T-helper 1 cell (primary cell): Measurements from ENCODE around the gene MT2A.
A peak's percentile ranks its signal among the peaks of the same experiment; 100 is the strongest.

Experiments
- DNase-seq, 5 donors: peaks; one replicate each; pipeline ENCODE4 v3.0.0-alpha.2; 2012 to 2020

MT2A gene

DNA sequence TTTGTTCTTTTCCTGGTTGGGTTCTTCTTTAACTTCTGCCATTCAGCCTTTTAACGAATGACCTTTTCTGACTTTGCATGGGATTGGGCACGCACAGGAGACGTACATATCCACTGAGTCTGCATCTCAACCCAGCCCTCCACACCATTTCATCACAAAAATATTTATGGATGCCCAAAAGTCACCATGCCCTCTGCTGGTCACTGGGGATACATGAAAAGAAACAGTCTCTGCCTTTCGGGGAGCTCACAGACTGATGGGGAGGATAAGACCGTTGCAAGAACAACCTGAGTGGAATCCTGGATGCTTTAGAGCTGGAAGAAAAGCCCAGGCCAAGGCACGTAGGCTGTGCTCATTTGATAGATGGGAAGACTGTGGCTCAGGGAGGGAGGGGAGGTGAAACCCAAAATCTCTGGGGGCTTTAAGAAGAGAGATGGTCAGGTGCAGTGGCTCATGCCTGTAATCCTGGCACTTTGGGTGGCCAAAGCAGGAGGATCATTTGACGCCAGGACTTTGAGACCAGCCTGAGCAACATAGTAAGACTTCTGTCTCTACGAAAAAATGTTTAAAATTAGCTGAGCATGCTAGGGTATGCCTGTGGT, 7.9 kb upstream of the MT2A start:
- DNase-seq, result peak in 1 of 5 donors; percentile 27

DNA sequence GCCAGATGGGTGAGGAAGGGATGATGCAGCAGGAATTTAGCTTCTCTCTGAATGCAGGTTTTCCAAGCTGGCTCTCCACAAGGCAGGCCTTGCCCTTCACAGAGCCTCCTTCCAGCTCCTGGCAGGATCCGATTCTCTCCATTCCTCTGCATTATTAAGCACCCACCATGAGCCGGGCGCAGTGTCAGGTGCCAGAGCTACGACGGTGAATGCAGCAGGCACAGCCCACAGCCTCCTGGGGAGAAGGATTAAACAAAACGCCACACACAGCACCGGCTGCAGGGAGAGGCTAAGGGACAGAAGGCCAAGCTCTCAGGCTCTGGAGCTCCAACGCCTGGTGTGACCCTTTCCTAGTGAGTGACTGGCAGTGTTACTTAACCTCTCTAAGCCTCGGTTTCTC, 7.1 kb upstream of the MT2A start:
- DNase-seq, result no peak

DNA sequence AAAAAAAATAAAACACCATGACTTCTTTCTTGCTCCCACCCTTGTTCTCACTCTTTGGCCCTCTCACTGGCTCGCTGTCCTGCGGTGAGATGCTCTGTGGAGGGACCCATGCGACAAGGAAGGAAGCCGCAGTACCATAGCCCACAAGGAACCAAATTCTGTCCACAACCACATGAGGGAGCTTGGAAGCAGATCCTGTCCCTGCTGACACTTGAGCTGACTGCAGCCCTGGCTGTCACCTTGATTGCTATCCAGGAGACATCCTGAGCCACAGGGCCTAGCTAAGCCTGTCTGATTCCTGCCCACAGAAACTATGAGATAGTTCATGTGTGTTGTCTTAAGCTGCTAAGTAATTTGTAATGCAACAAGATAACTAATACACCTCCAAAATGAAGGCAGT, 4.8 kb upstream of the MT2A start:
- DNase-seq, result peak in 1 of 5 donors; percentile 23

DNA sequence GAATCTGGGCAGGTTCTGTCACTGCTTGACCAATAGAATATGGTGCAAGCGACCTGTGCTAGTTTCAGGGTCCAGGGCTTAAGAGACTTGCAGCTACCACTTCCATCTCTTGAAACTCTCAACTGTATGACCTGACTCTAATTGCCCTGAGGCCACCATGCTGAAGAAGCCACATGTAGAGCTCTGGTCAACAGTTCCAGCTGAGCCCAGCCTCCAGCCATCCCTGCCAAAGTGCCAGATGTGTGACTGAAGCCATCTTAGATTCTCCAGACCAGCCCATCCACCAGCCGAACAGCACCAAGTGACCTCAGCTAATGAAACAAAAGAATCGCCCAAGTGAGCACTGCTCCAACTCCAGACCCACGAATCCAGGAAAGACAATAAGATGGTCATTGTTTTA, 3.4 kb upstream of the MT2A start:
- no peak for DNase-seq

DNA sequence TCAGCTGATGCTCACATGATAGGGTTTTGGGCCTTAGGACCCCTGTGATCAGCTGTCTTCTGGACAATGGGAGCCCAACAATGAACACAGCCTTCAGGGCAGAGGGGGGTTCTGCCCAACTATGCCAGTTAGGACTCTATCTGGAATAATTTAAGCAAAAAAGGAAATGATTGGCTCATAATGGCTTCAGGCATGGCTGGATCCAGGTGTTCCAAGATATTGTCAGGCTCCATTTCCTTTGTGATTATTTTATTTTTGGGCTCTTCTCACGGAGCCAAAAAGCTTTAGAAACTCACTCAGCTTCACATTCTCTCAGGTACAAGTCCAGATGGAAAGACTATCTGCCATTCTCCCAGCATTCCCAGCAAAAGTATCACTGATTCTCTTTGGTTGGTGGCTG, 2.9 kb upstream of the MT2A start:
- DNase-seq, result no peak

DNA sequence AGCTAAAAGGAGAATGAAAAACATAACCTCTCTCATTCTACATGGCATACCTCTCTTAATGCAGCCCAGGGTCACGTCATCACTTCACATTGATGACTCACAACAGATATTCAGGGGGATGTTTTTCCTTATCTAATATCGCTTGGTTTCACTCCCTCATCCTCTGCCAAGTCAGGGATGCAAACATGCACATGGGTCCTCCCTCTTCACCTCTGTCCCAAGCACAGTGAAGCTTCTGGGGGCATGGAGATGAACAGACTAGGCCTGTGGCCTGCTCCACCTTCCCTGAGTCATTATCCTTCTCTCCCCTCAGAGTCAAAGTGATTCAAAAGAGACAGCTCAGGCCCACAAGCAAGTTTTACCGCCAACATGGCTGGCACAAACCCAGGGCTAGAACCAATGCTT, 2.3 kb upstream of the MT2A start:
- DNase-seq, result no peak

DNA sequence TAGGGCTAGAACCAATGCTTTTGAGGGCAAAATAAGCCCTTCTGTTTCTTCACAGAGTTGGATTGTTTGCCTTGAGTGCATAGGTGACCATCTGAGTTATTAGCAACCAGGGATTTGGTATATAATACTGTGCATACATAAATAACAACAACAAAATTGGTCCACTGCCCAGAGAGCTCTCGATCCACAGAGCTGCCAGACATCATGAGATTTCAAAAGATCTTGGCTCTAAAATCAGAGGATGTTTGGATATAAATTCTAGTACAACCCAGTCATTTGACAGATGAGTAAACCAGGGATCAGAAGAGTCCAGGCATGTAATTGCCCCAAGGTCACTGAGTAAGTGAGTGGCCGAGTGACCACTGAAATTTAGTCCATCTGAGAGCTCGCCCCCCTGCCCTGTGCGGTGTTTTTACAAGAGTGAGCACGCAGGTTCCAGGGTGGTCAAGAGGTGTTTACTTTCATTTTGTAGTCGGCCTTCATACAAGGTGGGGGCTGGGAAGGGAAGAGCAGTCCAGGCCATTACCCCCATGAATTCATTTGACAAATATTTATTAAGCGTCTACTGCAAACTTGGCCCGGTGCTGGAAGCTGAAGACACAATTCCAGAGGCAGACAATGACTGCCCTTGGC, 1.8 kb upstream of the MT2A start:
- DNase-seq, result no peak

DNA sequence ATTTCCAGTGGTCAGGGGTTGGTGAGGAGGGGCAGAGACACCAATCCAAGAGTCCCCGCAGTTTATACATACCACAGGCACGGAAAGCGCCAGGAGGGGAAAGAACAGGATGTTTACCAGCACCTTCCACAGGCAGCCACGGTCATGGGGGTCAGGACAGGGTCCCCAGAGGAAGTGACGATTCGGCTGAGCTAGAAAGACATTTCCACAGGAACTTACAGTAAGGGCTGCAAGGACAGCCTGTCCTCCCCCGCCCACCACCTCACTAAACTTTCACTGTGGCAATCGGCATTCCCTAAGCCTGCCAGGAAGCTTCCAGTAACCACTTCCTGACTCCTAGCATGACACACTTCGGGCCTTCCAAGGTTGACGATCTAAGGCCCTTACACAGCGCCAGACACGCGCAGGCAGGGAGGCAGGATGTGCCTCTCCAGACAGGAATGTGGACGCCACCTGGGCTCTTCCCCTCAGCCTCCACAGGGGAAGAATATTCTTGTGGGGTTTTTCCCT, 1.2 kb upstream of the MT2A start:
- no peak for DNase-seq

DNA sequence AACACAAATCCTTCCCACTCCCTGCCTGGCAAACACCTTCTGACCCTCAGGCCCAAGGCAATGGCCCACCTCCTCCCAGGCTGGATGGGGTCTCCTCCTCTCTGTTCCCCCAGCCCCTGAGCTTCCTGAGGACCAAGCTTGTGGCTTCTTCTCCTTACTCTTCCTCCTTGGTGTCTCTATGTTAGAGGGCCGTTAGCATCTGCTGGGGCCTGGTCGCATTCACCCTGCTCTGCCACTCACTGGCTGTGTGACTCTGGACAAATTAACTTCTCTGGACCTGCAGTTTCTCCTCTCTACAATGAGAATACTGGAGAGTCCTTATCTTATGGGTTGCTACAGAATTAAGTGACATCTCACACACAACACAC, 725 bp upstream of the MT2A start:
- DNase-seq, result no peak

DNA sequence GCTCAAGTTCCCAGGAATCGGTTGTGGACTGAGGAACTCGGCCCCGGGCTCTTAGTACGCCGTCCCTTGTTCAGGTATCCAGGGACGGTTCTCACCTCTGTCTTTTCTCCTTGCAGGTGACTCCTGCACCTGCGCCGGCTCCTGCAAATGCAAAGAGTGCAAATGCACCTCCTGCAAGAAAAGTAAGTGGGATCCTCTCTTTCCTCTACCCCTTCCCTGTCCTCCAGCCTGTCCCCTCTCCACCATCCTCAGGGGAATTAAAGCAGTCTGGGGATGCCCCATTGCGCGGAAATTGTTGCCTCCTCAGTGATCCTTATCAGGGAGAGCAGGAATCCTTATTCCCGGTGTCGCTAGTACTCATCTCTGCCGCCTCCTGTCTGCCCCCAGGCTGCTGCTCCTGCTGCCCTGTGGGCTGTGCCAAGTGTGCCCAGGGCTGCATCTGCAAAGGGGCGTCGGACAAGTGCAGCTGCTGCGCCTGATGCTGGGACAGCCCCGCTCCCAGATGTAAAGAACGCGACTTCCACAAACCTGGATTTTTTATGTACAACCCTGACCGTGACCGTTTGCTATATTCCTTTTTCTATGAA, 585 bp downstream of the MT2A start:
- DNase-seq, result no peak

DNA sequence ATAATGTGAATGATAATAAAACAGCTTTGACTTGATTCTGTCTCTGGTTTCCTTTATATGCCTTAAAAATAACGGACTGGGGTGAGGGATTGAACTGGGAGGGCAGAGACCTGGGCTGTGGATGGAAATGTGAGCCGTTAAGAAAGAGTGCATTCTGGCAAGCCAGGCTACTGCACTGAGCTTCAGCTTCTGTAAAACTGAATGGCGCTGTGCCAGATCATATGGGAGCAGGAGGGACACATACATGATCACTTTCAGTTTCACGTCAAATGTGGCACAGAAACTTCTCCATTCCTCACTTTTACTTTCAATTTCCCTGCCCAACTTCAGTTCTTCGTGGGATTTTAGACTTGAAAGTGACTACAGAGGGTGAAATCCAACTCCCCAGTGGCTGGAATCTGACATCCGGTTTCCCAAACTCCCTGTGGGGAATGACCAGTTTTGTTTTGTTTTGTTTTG, 1.1 kb downstream of the MT2A start:
- DNase-seq, result peak; percentile 41 to 83 (median 64)

DNA sequence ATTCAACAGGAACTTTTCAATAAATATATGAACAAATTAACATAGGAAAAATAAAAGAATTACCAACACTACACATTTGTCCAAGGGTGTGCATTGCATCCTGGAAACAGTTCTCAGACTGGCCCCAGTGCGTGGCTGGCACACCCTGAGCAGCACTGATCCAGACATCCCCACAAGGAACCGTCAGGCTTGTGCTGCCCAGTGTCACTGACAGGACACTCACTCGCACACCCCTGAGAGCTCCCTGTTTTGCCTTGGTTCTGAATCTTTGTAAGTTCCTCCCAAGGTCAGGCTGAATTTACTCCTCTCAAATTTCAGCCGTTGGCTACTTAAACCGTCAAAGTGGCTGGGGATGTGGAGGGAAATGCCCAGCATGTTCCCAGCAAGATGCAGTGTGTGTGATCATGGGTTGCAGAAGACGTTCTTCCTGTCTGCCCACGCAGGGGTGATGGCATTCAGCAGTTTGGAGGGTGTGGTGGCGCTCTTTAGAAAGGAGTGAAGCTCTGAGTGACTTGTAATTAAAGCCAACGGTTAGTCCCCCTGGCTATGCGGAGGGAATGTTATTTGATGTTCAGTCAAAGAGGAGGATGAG, 1.7 kb downstream of the MT2A start:
- peak; percentile 19 to 70 (median 58) for DNase-seq

DNA sequence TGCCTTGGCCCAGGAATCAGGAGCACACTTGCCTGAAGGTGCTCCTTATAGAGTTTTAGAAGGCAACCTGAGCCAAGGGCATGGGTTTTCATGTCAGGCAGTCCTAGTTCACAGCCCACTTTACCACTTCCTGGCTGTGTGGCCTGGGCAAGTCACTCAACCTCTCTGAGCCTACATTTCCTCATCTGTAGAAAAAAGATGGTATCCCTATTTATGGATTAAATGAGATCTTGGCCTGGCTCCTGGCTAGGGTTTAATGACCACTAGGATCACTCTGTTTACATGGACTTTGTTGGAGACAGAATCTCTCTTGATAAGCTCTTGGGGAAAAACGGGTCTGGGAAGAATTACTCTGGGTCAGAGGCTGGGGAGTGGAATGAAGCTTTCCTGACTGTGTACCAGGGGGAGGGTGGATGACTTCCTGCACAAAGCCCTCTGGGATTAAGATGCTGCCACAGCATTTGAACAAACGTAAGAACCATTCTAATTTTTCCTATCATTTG, 2.3 kb downstream of the MT2A start:
- DNase-seq, result no peak

DNA sequence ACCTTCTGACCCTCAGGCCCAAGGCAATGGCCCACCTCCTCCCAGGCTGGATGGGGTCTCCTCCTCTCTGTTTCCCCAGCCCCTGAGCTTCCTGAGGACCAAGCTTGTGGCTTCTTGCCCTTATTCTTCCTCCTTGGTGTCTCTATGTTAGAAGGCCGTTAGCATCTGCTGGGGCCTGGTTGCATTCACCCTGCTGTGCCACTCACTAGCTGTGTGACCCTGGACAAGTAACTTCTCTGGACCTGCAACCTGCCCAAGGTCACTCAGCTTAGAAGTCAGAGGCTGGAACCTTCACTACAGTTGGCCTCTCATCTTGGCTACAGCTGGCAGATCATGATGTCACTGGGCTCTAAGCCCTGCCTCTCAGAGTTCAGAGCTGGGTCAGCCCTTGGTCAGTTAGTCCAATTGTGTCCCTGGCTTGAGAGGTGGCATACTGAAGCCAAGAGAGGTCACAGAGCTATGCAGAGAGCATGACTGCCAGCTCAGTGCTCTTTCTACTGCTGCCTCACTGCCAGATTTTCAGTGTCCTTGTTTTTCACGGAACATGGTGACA, 3.0 kb downstream of the MT2A start:
- DNase-seq, result no peak

DNA sequence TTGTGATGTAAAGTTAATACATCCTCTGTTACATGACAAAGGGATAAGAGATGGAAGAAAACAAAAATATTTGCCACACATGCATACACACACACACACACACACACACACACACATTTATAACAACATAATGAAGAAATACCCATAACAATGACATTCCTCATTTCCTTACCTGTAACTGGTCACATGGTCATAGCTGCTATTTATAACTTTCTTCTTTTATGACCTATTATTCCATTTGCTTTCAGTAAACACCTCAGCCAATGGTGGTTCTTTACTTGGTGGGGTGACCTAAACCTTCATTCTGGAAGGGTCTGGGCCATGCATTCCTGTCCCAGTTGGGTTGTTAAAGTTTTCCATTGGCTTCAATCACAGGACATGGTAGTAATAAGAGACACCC, 5.3 kb downstream of the MT2A start:
- DNase-seq, result no peak

DNA sequence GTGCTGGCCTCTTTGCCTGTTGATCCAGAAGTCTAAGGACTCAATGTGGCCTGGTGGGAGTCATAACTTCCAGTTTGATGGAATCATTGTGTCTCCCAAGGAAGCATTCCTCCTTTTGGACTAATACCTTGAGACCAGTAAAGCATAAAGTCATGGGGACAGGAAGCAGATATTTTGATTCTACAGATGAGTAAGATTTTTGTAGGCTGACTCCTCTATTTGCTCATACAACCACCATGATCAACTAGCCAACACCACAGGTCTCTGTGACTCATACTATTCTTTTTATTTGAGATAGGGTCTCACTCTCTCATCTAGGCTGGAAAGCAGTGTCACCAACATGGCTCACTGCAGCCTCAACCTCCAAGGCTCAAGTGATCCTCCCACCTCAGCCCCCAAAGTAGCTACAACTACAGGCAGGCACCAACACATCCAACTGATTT, 6.2 kb downstream of the MT2A start:
- DNase-seq, result peak in 1 of 5 donors; percentile 63

DNA sequence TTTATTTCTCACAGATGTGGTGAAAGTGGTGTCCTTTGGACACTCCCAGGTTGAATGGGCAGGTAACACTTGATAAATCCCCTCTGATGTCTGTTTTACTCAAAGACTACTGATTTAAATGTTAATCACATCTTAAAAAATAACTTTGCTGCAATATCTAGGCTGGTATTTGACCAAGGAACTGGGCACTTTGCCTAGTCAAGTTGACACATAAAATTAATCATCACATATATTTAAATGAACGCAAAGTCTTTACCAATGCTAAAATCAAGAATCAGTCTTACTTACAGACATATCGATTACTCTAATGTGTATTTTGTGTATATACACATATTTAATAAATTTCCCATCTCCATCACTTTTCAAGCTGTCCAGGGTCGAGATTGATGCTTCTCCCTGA, 7.0 kb downstream of the MT2A start:
- no peak for DNase-seq

DNA sequence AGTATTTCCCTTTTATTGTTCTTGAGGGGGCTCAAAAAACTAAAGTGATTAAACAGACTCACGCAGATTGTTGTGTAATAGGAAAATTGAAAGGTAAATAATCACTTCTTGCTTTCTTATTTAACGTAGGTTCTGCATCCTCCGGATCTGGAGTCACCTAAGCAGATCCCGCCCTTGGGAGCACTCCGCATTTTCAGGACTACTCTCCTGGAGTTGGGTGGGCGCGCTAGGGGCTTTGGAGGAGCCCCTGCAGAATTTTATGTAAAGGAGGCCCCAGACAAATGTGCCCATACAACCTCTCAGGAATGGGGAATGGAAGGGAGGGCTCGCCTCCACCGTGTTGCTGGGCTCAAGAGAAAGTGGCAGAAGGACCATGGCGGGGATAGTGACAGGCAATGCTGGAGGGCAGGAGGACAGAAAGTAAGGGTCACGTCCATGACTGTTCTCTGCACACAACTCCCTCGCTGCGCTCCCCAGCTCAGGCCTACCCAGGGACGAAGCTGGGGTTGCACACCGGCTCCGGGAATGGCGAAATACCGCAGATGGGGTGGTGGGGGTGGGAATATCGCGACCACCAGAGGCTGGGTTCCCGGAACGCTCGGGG, 8.3 kb downstream of the MT2A start:
- no peak for DNase-seq

DNA sequence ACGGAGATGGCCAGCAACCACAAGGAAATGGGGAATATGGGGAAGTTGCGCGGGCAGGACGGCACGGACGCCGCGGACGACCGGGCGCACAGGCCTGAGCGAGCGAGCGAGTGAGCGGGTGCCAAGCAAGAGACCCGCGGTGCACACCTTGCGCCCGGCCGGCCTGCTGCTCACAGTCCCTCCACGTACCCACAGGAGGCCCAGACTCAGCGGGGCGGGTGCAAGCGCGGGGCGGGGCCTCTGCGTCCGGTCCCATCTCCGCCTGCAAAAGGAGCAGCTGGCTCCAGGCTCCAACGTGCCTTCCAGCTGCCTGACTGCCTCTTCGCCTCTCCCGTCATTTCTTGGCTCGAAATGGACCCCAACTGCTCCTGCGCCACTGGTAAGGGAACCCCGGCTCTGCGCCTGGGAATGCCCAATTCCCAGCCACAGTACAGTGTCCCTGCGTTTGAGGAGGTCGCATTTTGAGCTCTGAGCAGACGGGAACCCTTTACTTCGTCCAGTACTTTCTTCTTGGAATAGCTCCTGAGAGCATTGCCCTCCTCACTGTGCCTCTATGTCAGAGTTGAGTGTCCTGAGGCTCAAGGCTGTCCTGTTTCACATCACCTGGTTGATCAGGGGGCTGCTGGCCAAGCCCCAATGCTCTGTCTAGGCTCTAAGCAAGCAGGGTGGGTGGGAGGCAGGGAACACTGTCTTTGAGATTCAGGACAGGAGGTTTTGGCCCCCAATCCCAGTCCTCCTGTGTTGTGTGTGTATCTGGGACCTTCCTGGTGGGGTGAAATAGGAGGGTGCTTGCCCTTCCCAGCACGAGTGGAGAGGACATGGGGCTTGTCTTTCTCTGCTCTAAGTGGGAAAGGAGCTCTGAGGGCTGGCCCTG, 9.1 kb downstream of the MT2A start:
- peak in 3 of 5 donors; percentile 31 to 69 (median 41) for DNase-seq

DNA sequence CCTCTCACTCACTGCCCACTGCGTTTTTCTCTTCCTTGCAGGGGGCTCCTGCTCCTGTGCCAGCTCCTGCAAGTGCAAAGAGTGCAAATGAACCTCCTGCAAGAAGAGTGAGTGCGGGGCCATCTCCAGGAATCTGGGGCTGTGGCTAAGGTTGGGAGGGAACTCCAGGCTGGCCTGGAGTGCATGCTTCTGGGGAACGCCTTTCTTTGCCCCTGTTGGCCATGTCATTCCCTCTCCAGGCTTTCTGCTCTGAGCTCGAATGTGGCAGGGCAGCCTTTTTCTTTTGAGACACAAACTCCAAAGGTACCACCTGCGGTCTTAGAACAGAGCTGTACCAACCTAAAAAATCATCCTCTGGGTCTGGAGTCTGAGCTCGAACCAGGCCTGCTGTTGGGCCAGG, 9.8 kb downstream of the MT2A start:
- no peak for DNase-seq

DNA sequence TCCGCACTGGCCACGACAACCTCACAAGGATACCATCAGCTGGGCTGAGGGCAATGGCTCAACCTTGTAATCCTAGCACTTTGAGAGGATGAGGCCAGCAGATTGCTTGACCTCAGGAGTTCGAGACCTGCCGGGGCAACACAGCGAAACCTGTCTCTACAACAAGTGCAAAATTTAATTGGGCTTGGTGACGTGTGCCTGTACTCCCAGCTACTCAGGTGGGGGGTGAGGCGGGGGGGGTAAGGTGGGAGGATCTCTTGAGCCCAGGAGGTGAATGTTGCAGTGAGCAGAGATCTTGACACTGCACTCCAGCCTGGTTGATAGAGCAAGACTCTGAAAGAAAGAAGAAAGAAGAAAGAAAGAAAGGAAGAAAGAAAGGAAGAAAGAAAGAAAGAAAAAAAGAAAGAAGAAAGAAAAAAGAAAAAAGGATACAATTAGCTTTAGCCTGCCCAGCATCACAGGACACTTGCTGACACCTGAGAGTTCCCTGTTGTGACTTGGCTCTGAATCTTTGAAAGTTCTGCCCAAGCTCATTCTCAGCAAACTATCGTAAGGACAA, 12.0 kb downstream of the MT2A start:
- DNase-seq, result no peak
